Activated T-helper 17 cell treated with anti-CD3 and anti-CD28 coated beads, Interleukin-2, amount 50 U/mL, for 72 hours (primary cell): ENCODE results near the gene FARS2. TPM values are rescaled to one million over a fixed set of nuclear protein-coding genes. Genes with fewer than 3 reads are reported as not detected.

ENCODE experiments used
- ATAC-seq: fragments of 150-1000 bp; cut with Tn5 transposase; replicated peaks from 2 replicates; pipeline ENCODE4 v1.10.0; 2021; ENCODE audit warnings: mild to moderate bottlenecking, moderate library complexity
- H3K27ac Mint-ChIP-seq: one replicate; pipeline ENCODE4 v1.8.0; 2022; ENCODE audit warnings: mixed read lengths
- H3K27me3 Mint-ChIP-seq: one replicate; pipeline ENCODE4 v1.8.0; 2022; ENCODE audit warnings: mixed read lengths
- H3K36me3 Mint-ChIP-seq: one replicate; pipeline ENCODE4 v1.8.0; 2022; ENCODE audit warnings: low read depth, mild to moderate bottlenecking, mixed read lengths
- H3K4me1 Mint-ChIP-seq: one replicate; pipeline ENCODE4 v1.8.0; 2022; ENCODE audit warnings: mixed read lengths
- H3K4me3 Mint-ChIP-seq: one replicate; pipeline ENCODE4 v1.8.0; 2022; ENCODE audit warnings: mild to moderate bottlenecking, mixed read lengths
- H3K9me3 Mint-ChIP-seq: one replicate; pipeline ENCODE4 v1.8.0; 2022; ENCODE audit warnings: mixed read lengths
- total RNA-seq, 2 donors: library from RNA; stranded (reverse); gene quantifications; one replicate each; pipeline ENCODE4 v1.2.3, GENCODE V29; 2022

FARS2 gene
- total RNA-seq, 2 donors from 2014 or later = 19.3 to 48.3 TPM

DNA sequence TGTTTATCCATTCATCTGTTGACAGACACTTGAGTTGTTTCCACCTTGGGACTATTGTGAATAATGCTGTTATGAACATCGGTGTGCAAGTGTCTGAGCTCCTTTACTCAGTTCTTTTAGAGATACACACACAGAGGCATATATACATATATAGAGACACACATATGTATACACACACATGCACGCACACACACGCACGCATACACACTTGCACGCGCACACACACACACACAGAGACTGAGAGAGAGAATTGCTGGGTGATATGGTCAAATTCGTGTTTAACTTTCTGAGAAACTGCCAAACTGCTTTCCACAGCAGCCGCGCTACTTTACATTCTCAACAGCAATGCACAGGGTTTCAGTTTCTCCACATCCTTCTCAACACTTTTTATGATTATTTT, 273.3 kb downstream of the FARS2 start:
- Mint-ChIP-seq H3K27me3 (no peaks in the 10 kb centered on the region), H3K9me3 (no peaks in the 10 kb centered on the region), H3K36me3 (no peaks in the 10 kb centered on the region), H3K4me3 (no peak overlapping the region), H3K27ac (no peak overlapping the region), H3K4me1 (no peaks in the 10 kb centered on the region)
- no peak for ATAC-seq

- Mint-ChIP-seq H3K4me1 (peaks cover 11% of the 10 kb centered on the region), H3K27me3 (no peaks in the 10 kb centered on the region), H3K36me3 (no peaks in the 10 kb centered on the region), H3K9me3 (no peaks in the 10 kb centered on the region), H3K4me3 (no peak overlapping the region), H3K27ac (no peak overlapping the region)
- ATAC-seq = no peak
These were observed 275.3 kb downstream of the FARS2 start for GRCh38 chr6:5536644-5537043.

DNA sequence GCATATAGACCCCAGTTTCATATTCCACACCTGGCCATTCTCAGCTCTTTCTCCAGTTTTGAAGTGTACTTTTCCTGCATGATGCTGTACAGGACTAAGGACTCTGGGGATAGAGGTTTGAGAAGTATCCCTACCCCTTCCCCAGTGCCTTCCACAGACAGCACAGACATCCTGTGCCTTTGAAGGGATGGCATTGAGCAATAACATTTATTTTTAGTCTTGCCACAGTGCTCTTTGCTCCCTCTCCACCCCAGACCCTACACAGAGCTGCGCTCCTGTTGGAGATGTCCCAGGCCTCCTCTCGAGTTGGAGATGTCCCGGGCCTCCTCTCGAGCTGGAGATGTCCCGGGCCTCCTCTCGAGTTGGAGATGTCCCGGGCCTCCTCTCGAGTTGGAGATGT, 275.8 kb downstream of the FARS2 start:
- peaks cover 14% of the 10 kb centered on the region for H3K4me1 Mint-ChIP-seq
- no peak overlapping the region for H3K27ac Mint-ChIP-seq
- ATAC-seq = no peak
- no peaks in the 10 kb centered on the region for H3K27me3 Mint-ChIP-seq
- no peaks in the 10 kb centered on the region for H3K36me3 Mint-ChIP-seq
- no peak overlapping the region for H3K4me3 Mint-ChIP-seq
- H3K9me3 Mint-ChIP-seq = no peaks in the 10 kb centered on the region

- Mint-ChIP-seq H3K27me3 (no peaks in the 10 kb centered on the region), H3K9me3 (no peaks in the 10 kb centered on the region), H3K27ac (no peak overlapping the region), H3K4me3 (no peak overlapping the region), H3K4me1 (peaks cover 16% of the 10 kb centered on the region), H3K36me3 (no peaks in the 10 kb centered on the region)
- ATAC-seq = no peak
These were observed 276.7 kb downstream of the FARS2 start for GRCh38 chr6:5537967-5538366.

- no peak overlapping the region for H3K4me3 Mint-ChIP-seq
- H3K36me3 Mint-ChIP-seq = peaks cover 8% of the 10 kb centered on the region
- ATAC-seq = peak; percentile 50
- H3K27me3 Mint-ChIP-seq = no peaks in the 10 kb centered on the region
- H3K4me1 Mint-ChIP-seq = peaks cover 20% of the 10 kb centered on the region
- H3K9me3 Mint-ChIP-seq = no peaks in the 10 kb centered on the region
- H3K27ac Mint-ChIP-seq = peak overlapping the region; percentile 11
These were observed 279.1 kb downstream of the FARS2 start for GRCh38 chr6:5540370-5540769.

- Mint-ChIP-seq H3K9me3 (no peaks in the 10 kb centered on the region), H3K36me3 (peaks cover 15% of the 10 kb centered on the region), H3K27ac (peak overlapping the region; percentile 76), H3K4me1 (peaks cover 20% of the 10 kb centered on the region), H3K27me3 (no peaks in the 10 kb centered on the region), H3K4me3 (peak overlapping the region; percentile 28)
- peak; percentile 58 for ATAC-seq
These were observed 279.7 kb downstream of the FARS2 start for GRCh38 chr6:5541025-5541424.

DNA sequence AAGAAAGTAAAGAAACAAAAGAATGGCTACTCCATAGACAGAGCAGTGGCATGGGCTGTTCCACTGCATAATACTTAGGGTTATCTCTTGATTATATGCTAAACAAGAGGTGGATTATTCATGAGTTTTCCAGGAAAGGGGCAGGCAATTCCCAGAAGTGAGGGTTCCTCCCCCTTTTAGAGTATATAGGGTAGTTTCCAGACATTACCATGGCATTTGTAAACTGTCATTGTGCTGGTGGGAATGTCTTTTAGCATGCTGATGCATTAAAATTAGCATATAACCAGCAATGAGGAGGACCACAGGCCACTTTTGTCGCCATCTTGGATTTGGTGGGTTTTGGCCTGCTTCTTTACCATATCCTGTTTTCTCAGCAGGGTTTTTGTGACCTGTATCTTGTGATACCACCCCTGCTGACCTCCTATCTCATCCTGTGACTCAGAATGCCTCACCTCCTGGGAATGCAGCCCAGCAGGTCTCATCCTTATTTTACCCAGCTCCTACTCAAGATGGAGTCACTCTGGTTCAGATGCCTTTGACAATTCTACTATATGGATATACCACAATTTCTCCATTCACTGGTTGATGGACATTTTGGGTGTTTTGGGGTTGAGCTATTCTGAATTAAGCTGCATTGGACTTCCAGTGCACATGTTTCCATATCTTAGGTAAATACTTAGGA, 280.6 kb downstream of the FARS2 start:
- ATAC-seq = peak; percentile 80
- H3K27ac Mint-ChIP-seq = peak overlapping the region; percentile 76

GRCh38 chr6:5547556-5547955, 286.2 kb downstream of the FARS2 start:
- Mint-ChIP-seq H3K9me3 (peaks cover 4% of the 10 kb centered on the region), H3K36me3 (peaks cover 35% of the 10 kb centered on the region), H3K27me3 (no peaks in the 10 kb centered on the region), H3K27ac (no peak overlapping the region), H3K4me1 (peaks cover 12% of the 10 kb centered on the region), H3K4me3 (no peak overlapping the region)
- no peak for ATAC-seq

More for the DNA sequence above, 280.6 kb downstream of the FARS2 start:
- peaks cover 24% of the 10 kb centered on the region for H3K36me3 Mint-ChIP-seq
- peak overlapping the region; percentile 28 for H3K4me3 Mint-ChIP-seq
- H3K9me3 Mint-ChIP-seq = no peaks in the 10 kb centered on the region
- peaks cover 20% of the 10 kb centered on the region for H3K4me1 Mint-ChIP-seq
- no peaks in the 10 kb centered on the region for H3K27me3 Mint-ChIP-seq

- Mint-ChIP-seq H3K36me3 (peaks cover 24% of the 10 kb centered on the region), H3K4me1 (peaks cover 7% of the 10 kb centered on the region), H3K27me3 (no peaks in the 10 kb centered on the region), H3K27ac (no peak overlapping the region), H3K4me3 (no peak overlapping the region), H3K9me3 (peaks cover 10% of the 10 kb centered on the region)
- ATAC-seq = no peak
These were observed 289.3 kb downstream of the FARS2 start for GRCh38 chr6:5550631-5551030.

DNA sequence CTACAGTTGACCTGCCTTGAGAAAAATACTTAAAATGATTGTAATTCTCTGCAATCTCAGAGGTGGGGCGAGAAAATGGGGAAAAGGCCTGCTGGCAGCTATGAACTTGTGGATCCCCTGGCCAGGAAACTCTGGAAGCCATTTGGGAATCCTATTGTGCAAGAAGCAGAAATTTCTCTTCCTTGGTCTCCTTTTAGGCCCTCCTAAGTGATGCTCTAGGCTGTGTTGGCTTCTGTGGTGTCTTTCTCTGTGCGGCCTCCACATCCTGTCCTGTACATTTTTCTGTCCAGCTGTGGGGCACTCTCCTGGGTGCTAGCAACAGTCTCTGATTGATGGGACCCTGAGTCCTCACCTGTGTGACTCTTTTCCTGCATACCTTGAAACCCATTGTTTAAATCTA, 290.9 kb downstream of the FARS2 start:
- H3K4me1 Mint-ChIP-seq = peaks cover 6% of the 10 kb centered on the region
- peaks cover 8% of the 10 kb centered on the region for H3K36me3 Mint-ChIP-seq
- H3K27ac Mint-ChIP-seq = no peak overlapping the region
- no peak for ATAC-seq
- H3K9me3 Mint-ChIP-seq = peaks cover 10% of the 10 kb centered on the region
- no peaks in the 10 kb centered on the region for H3K27me3 Mint-ChIP-seq
- no peak overlapping the region for H3K4me3 Mint-ChIP-seq

GRCh38 chr6:5553767-5554166, 292.5 kb downstream of the FARS2 start:
- peak overlapping the region; percentile 34 for H3K27ac Mint-ChIP-seq
- H3K4me3 Mint-ChIP-seq = no peak overlapping the region
- no peaks in the 10 kb centered on the region for H3K27me3 Mint-ChIP-seq
- H3K36me3 Mint-ChIP-seq = no peaks in the 10 kb centered on the region
- H3K9me3 Mint-ChIP-seq = peaks cover 10% of the 10 kb centered on the region
- ATAC-seq = no peak
- H3K4me1 Mint-ChIP-seq = no peaks in the 10 kb centered on the region

DNA sequence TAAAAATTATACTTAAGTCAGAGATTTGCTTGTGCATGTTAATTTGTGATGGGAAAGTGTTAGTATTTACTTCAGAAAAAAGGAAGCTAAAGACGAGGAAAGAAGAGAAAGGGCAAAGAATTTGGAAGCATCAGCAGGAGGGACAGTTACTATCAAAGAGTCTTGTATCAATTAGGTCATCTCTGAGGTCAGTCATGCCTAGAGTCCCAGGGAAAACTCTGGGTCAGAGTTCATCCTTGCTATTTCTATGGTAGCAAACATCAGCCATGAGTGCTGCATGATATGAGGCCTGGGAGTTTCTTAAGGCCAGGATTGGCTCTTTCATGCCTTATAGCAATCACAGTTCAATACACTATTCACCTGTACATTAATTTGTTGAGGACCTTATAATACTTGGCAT, 292.9 kb downstream of the FARS2 start:
- Mint-ChIP-seq H3K27me3 (no peaks in the 10 kb centered on the region), H3K9me3 (peaks cover 10% of the 10 kb centered on the region), H3K36me3 (no peaks in the 10 kb centered on the region), H3K4me1 (no peaks in the 10 kb centered on the region), H3K27ac (peak overlapping the region; percentile 34), H3K4me3 (no peak overlapping the region)
- ATAC-seq = no peak

GRCh38 chr6:5556011-5556410, 294.7 kb downstream of the FARS2 start:
- Mint-ChIP-seq H3K4me1 (no peaks in the 10 kb centered on the region), H3K27me3 (no peaks in the 10 kb centered on the region), H3K9me3 (peaks cover 6% of the 10 kb centered on the region), H3K36me3 (no peaks in the 10 kb centered on the region), H3K27ac (no peak overlapping the region), H3K4me3 (no peak overlapping the region)
- no peak for ATAC-seq

DNA sequence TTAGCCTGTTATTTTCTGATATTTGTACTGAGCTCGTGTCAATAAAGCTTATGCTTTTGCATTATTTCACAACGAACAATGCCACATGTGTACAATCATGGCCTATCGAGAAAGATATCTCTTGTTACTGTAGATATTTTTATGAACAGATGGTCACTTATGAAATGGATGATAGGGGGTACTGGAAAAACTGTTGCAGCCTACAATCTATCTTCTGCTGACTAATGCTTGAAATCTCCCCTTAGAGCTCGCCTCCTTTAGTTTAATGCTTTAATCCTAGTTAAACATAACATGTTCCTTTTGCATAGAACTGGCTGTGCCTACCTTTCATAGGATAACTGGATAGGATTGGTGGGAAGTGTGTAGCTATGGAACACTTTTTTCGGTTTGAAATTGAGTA, 296.2 kb downstream of the FARS2 start:
- peaks cover 6% of the 10 kb centered on the region for H3K9me3 Mint-ChIP-seq
- no peak overlapping the region for H3K4me3 Mint-ChIP-seq
- H3K27me3 Mint-ChIP-seq = no peaks in the 10 kb centered on the region
- H3K27ac Mint-ChIP-seq = no peak overlapping the region
- H3K36me3 Mint-ChIP-seq = no peaks in the 10 kb centered on the region
- no peak for ATAC-seq
- peaks cover 5% of the 10 kb centered on the region for H3K4me1 Mint-ChIP-seq

DNA sequence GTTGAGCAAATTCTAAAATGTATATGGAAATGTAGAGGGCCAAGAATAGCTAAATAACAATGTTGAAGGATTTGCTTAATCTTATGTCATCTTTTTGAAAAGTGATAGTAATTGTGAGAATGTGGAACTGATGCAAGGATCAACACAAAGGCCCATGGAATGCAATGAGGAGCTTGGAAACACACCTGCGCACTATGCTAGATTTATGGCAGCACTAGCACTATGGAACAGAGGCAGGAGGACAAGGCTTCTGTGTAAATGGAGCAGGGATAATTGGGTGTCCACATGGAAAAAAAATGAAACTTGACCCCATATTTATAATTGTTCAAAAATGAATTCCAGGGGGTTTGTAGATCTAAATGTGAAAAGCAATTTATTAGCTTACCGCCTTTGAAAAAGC, 298.3 kb downstream of the FARS2 start:
- no peak overlapping the region for H3K27ac Mint-ChIP-seq
- H3K9me3 Mint-ChIP-seq = peaks cover 6% of the 10 kb centered on the region
- no peaks in the 10 kb centered on the region for H3K36me3 Mint-ChIP-seq
- no peak overlapping the region for H3K4me3 Mint-ChIP-seq
- H3K27me3 Mint-ChIP-seq = no peaks in the 10 kb centered on the region
- ATAC-seq = no peak
- peaks cover 5% of the 10 kb centered on the region for H3K4me1 Mint-ChIP-seq

- H3K27me3 Mint-ChIP-seq = no peaks in the 10 kb centered on the region
These were observed 301.0 kb downstream of the FARS2 start for GRCh38 chr6:5562277-5562676.

More at GRCh38 chr6:5562277-5562676, 301.0 kb downstream of the FARS2 start:
- Mint-ChIP-seq H3K4me3 (no peak overlapping the region), H3K27ac (no peak overlapping the region), H3K4me1 (peaks cover 5% of the 10 kb centered on the region), H3K9me3 (no peaks in the 10 kb centered on the region), H3K36me3 (no peaks in the 10 kb centered on the region)
- peak; percentile 86 for ATAC-seq
